ENCODE measurements around the gene TSHZ2.
"Not testable (repeated sequence)": the region's sequence is repeated elsewhere in the genome, so short reads cannot be mapped to it uniquely, and the experiment has no call there.

TSHZ2 gene

DNA sequence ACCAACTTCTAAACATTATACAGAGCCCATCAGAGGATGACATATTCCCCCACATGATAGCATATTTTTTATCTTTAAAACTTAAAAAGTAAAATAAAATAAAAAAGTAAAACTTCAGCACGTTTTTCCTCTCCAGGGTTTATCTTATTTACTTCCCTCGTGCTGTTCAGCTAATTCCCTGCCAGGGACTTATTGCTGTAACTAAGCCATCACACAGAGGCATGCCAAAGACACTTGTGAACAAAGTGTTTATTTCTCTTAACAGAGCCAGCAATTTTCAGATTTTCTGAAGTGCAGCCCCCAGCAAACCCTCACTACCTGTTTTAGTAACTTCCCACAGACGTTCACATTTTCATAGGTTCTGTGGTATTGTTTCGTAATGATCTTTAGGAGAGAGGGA lies 327.7 kb downstream of the TSHZ2 start:
- intact Hi-C loops (cut with DNase I) = no loop called here
- no peak for DNase-seq

DNA sequence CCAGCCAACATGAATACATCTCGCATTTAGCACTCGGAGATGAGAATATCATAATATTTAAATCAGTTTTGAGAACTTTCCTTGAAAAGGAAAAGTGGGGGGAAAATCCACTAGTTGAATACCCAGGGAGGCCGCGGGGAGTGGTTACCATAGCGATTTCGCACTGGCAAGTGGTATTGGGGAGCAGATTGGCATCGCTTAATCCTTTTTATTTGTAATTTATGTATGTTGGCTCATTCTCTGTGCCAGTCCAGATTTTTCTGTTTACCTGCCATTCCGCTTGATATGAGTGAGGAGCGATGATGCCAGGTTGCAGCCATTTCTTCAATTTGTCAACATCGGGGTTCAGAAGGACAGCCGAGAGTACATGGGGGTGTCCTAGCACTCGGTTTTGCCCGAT lies 329.7 kb downstream of the TSHZ2 start:
- intact Hi-C loops (cut with DNase I) = no loop called here

DNA sequence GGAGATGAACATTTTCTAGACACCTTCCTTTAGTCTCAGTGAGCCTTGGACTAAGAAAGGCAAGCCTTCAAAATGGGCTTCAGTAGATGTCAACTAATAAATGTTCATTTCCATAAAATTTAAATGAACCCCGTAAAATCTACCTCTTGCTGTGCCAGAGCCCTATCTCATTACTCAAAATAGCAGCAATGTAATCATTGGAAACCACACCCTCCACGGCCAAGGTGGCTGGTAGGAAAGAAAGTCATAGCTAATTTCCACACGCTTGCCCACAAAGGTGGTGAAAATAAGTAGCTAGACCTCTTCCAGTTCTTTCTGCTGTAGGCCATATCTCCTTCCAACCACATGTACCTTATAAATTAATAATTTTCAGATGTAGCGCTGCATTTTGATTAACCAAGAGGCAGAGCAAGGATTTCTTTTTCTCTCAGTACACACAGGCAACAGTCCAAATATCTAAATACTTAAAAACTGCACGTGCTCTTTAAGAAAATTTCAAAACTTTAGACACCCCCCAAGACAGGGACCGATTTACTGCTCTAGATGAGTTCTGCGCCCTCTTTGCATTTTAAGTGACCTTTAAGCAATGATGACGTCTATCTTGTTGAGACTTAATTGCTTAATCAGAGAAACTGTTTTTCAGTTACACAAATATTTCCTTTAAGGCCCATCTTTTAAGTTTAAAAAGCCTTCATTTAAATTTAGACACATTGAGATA lies 330.7 kb downstream of the TSHZ2 start:
- no peak for DNase-seq
- intact Hi-C loops (cut with DNase I) = no loop called here

More for the DNA sequence above, 329.7 kb downstream of the TSHZ2 start:
- no peak for DNase-seq

DNA sequence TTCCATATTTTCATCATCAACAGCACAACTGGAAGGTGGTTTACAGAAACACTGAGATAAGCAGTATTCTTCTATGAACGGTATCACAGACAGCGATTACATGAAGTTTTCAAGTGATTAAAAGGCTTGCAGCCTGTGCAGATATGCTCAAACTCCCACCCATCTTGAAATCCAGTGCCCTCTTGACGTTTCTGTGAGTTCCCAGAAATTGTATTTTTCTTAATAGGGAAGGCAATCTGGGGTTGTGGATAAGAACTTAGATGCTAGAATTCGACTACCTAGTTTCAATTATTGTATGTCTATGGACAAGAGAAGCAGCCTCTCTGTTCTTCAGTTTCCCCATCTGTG lies 331.2 kb downstream of the TSHZ2 start:
- DNase-seq = no peak
- intact Hi-C loops (cut with DNase I) = no loop called here

DNA sequence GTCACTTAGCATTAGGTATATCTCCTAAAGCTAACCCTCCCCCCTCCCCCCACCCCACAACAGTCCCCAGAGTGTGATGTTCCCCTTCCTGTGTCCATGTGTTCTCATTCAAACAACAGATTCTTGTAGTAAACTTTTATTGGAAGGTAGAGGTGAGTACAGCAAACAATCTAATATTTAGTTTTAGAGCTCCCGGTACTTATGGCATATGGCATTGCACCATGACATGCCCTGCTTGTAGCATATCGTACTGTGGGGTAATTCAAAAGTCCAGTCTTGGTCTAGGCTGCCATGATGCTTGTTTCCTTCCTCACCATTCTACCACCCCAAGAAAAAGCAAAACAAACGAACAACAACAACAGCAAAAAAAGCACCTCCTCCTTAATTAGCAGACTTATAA lies 332.0 kb downstream of the TSHZ2 start:
- DNase-seq = no peak
- intact Hi-C loops (cut with DNase I) = no loop called here

DNA sequence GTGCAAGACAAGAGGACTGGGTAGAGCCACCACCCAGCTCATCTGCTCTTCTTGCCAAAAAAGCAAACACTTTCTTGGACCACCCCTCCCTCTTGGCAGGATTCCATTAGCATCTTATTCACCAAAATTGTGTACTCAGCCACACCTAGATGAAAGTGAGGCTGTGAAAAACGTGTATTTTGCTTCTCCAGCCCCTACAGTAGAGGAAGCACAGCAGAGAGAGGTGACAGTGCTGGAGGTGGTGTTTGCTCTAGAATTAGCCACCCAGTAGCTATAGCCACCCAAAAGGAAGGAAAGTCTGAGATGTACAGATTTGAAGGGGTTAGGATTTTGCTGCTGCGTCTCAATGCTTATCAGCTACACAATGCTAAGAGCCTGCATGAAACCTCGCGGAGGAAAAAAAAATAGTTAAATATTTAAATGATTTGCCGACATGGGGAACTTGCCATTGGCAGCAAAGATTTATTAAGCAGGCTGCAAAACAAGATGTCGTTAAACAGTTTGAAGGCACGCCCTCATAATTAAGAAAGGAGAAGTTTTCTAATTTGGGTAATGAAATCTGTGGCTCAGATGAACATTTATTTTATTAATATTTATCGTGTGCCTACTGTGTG lies 334.1 kb downstream of the TSHZ2 start:
- DNase-seq = no peak
- intact Hi-C loops (cut with DNase I) = no loop called here

DNA sequence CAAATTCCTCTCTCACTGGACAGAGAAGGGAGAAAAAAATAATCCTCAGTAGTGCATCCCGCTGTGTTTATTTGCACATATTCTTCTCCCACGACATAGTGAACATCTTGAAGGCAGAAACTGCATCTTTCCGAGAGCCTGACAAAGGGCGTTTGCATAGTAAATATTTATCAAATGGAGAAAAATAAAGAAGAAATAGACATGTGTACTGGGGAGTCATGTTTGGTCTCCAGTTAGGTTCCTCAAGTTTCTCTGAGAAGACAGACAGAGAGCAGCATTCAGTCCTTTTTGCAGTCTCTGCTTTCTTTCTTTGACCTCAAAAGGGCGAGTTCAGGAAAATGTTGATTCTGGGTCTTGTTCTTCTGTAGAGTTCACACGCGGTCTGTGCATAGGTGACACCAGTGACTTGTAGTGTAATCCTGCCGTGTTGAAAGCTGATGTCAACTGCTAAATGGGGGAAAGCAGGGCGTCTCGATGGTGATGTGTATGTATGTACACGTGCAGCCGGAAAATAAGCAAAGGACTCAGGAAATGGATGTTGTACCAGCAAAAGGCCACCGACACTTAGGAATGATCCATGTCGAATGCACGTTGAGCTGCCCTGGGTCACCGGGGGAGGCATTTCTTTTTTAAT lies 335.9 kb downstream of the TSHZ2 start:
- no peak for DNase-seq
- intact Hi-C loops (cut with DNase I) = no loop called here

DNA sequence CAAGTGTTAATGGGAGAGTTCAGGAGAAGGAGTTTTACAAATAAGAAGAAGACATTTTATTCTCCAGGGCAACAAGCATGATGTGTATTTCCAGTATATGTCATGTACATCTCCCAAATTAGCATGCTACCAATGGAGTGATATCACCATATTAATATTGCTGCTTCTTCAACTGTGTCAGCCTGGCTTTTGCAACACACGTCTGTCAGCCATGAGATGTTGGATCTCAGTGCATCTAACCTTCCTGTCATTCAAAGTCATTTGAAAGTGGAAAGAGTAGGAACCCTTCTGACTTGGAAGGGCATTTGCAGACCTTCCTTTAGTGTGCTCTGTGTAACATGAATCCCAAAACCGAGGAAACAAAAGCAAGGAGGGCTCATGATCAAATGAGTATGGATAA lies 337.4 kb downstream of the TSHZ2 start:
- intact Hi-C loops (cut with DNase I) = no loop called here
- DNase-seq = no peak

DNA sequence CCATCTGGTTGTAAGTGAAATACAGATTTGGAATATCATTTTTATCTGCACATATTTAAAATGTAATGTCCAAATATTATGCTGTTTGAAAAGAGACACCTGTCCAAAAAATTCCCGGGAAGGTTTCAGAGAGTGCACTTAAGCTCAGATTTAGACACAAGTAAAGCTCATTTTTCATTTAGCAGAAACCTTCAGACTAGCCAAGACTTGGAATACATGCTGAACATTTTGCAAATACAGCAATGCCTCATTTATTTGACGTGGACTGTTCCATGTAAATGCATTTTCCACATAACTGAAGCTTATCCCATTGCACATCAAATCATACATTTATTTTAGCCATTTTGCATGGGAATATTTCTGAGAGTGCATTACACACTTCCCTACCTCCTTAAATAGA lies 340.8 kb downstream of the TSHZ2 start:
- intact Hi-C loops (cut with DNase I) = no loop called here
- DNase-seq = no peak

DNA sequence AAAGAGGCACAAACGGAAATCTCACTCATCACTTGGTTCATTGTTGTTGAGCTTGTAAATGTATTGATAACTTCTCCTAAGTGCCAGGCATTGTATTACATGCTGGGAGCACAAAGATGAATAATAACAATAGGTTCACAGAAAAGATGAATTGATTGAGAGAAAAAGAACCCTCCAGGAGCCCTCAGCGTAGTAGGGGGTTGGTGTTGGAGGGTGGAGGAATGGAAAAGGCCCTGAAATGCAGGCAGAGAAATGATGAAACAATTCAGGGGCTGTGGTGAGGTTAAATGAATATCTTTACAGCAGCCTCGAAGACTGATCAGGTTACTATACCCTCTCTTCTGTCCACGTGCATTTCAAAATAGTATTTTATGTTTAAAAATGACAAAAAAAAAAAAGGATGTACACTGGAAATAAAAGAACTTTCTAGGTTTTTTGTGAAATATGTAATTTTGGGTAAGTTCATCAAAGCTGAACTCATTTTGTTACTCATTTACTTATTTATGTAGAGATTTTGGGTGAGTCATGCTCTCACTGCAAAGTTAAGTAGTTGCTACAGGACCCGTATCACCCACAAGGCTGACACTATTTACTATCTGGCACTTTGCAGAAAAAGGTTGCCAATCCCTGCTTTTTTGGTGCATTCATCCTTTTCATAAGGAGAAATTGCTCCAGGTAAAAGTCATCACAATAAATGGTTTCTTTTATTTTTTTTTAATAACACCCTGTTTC lies 344.2 kb downstream of the TSHZ2 start:
- intact Hi-C loops (cut with DNase I) = no loop called here

DNA sequence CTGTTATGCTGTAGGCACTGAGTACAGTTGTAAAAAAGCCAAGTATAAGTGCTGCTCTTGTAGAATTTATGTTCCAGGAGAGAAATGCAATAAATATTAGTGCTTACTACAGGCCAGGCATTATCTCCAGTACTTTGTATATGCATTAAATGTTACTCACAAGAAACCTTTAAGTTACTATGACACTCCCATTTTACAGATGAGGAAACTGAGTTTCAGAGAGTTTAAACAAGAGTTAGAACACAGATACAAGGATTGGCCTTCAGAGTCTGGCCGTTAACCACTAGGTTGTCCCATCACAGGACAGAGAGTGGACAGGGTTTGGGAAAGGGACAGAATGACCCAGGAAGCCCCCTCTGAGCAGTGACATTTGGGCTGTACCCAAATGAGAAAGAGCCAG lies 347.0 kb downstream of the TSHZ2 start:
- no peak for DNase-seq

More for the DNA sequence above, 344.2 kb downstream of the TSHZ2 start:
- DNase-seq = no peak

DNA sequence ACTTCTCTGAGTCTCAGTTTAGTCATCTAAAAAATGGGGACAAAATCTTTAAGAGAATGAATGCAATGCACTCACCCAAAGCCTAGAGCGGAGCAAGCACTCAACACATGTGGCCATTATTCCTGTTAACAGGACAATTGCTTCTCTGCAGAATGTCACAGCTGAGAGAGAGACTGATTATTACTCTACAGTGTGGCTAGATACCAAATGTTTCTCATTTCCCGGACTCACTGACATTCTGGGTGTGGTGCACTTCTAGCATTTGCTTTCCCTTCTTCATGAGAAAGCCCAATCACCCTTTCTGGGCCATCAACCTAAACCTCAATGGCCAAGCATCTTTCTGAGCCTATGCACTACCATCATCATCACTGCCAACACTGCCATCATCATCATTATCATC lies 347.6 kb downstream of the TSHZ2 start:
- intact Hi-C loops (cut with DNase I) = no loop called here
- DNase-seq = no peak

More for the DNA sequence above, 347.0 kb downstream of the TSHZ2 start:
- intact Hi-C loops (cut with DNase I) = no loop called here

DNA sequence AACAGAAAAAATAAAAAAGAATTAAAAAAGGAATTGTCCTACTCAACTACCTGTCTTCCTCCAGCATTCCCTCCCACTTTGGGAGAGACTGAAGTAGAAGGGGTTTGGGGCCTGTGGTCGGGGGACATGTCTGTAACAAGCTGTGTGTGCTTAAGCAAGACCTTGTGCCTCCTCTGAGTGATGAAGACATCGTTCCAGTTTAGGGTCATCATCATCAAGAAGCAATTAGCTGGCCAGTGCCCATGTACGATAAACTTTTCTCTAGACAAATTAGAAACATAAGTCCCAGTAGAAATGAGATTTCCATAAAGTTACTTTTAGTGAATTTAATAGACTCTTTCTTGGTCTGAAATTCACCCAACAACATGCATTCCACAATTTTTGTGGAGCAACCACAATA lies 348.5 kb downstream of the TSHZ2 start:
- no peak for DNase-seq
- intact Hi-C loops (cut with DNase I) = no loop called here

DNA sequence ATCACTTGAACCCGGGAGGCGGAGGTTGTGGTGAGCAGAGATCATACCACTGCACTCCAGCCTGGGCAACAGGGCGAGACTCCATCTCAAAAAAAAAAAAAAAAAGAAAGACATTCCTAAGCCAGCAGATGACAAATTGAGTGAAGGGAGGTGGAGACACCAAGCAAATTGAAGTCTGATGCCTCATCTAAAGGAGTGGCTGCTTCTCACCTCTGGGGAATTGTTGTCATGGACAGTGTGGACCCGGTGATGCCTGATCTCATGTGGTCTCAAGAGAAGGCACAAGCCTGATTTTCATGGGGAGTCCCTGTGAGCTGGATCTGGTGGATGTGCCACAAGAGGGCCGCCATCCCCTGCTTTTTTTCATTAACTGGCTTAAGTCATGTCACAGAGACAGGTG lies 349.4 kb downstream of the TSHZ2 start:
- DNase-seq = no peak
- intact Hi-C loops (cut with DNase I) = no loop called here

DNA sequence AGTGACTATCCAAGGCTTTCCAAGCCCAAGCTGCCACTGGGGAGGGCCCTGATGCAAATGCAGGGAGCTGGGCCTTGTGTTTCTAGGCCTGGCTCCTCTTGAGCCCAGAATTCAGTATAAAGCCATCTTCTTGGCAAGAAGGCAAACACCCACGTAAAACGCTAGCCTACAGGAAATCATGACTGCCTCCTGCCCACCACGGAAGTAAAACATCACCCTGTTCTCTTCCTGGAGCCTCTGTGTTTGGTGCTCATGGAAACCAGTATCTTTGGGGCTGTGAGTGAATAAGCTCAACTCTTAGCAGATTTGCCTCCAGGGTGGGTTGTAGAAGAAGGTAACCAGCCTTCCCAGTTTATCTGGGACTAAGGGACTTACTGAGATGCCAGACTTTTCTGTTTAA lies 350.5 kb downstream of the TSHZ2 start:
- DNase-seq = no peak
- intact Hi-C loops (cut with DNase I) = no loop called here

DNA sequence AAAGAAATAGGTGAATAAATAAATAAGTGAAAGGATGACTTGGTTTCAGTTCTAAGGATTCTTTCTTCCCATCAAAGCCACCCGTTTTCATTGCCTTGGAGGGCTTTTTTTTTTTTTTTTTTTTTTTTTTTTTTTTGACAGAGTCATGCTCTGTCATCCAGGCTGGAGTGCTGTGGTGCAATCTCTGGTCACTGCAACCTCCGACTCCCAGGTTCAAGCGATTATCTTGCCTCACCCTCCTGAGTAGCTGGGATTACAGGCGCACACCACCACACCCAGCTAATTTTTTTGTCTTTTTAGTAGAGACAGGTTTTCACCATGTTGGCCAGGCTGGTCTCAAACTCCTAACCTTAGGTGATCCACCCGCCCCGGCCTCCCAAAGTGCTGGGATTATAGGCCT lies 351.3 kb downstream of the TSHZ2 start:
- intact Hi-C loops (cut with DNase I); DNase-seq: not testable (repeated sequence)

DNA sequence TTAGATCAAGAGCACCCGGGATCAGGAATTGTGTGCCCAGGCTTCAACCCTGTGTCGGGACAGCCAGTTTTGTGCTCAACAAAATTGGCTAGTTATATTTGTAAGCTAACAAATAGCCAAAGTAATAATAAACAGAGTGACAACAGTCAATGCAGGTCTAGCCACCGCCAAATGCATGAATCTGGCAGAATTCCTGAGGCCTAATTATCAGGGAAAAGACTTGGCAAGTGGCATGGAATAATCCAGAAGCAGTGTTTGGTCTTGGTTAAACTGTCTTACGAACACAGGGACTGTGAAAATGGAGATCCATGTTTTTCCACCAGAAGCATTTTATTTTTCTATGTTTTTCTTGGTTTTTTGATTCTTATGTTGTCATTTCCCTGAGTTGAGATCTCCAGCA lies 352.7 kb downstream of the TSHZ2 start:
- intact Hi-C loops (cut with DNase I) = no loop called here
- DNase-seq = no peak

DNA sequence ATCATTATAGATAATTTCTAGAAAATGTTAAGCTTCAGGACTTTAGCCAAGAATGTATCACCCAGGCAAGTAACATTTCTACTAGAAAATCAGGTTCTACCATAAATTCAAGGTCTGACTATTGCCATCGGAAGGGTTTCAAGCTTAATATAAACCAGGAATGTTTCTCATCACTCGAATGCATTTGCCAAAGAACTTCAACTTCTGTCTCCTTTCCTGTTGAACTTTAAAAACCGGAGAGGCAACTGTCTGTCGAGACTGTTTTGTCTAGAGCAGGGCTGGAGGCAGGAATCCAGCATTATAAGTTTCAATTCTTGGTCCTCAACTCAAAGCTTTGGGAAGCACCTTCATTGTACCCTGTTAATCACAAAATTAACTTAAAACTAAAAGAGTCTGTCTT lies 356.8 kb downstream of the TSHZ2 start:
- DNase-seq = no peak
- intact Hi-C loops (cut with DNase I) = no loop called here

DNA sequence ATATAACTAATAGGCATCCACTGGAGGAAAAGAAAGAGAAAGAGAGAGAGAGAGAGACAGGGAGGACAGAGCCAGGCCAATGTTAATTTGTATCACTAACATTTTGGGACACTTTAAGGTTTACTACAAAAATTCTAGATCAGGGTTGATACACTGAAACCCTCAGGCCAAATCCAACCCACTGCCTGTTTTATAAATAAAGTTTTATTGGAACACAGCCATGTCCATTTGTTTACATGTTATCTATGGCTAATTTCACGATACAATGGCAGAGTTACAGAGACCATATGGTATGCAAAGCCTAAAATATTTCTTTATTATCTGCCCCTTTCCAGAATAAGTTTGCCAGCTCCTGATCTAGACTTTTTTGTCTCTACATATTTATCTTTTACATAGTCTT lies 357.6 kb downstream of the TSHZ2 start:
- intact Hi-C loops (cut with DNase I) = no loop called here
- DNase-seq = no peak

DNA sequence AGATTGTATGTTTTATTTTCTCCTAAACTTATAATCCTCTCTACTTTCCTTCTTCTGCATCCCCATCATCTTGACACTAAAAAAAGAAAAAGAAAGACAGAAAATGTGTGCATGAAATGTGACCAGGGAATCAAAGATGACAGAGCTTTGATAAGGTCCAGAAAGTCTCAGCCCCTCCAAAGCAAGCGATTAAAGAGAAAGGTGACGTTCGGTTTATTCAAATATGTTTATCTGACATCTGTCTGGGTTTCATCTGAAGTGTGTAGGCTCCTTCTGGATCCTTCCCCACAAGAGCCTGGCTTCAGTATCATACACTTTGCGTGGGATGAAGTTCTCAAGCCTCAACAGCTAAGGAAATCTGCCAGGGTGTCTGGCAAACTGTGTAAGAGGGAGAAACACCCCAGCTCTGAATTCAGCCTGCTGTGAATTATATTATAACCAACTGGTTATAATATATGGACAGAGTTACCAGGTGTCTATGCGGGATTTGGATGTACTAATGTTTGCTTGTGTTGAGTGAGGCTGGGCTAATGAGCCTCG lies 358.5 kb downstream of the TSHZ2 start:
- intact Hi-C loops (cut with DNase I) = no loop called here
- DNase-seq = no peak

Data from head of caudate nucleus (tissue), 42 donors.